IPS-11a (cell line): ENCODE measurements around the gene ALDOA.
"Not testable (repeated sequence)": the region's sequence is repeated elsewhere in the genome, so short reads cannot be mapped to it uniquely, and the experiment has no call there.

ENCODE experiments used
- H3K4me3 ChIP-seq: one replicate; pipeline ENCODE4 v1.5.1; 2013; ENCODE audit warnings: low read depth, low read length, control low read depth

Gene ALDOA

GRCh38 chr16:30040690-30041089, 24.9 kb upstream of the ALDOA start:
- H3K4me3 ChIP-seq: not testable (repeated sequence)

DNA sequence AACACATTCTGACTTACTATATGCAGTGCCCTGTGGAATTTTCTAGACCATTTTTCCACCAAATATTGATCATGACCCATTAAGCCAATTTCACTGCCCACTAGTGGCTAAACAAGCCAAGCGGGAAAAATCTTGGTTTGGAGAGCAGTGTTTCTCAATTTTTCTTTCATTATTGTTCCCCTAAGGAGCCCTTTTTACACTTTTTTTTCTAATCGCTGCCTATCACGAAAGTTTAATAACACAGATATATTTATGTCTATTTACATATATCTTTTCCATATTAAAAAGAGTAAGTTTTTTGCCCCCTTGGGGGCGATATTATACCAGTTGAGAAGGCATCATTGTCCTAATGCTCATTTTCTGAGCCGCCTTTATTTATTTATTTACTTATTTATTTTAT, 23.7 kb upstream of the ALDOA start:
- H3K4me3 ChIP-seq: no peak overlapping the region

DNA sequence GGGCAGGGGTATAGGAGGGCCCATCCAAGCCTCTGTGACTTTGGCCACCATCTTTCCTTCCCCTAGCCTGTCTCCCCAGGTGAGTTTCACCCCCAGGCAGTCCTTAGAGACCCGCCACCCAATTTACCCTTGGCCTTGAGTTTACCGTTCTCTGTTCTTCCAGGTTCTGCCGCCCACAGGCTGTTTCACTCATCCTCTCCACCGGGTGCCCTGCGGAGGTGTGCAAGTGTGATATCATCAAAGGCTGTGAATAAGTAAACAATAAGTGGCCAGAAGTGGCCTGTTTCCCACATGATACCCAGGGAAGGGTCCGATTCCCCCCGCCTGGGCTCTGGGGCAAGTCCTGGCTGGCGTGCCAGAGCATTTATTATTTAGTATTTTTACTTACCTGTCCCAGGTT, 19.4 kb upstream of the ALDOA start:
- H3K4me3 ChIP-seq: no peak overlapping the region

- H3K4me3 ChIP-seq: no peak overlapping the region
Observed at GRCh38 chr16:30046588-30046987, 19.0 kb upstream of the ALDOA start.

DNA sequence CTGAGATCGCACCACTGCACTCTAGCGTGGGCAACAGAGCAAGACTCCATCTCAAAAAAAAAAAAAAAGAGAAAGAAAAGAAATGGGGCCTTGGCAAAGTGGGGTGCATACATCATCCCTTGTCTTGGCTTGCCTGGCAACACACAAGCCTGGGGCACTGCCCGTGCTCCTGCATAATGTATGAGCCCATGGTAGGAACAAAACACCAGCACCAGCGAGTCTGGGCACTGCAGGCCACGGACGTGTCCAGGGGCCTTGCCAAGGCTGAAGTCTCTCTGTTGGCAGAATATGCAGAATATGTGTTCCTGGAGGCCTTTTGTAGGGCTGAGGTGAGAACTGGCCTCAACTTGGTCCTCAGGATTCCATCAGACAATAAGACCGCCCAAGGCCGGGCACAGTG, 15.7 kb upstream of the ALDOA start:
- no peak overlapping the region for H3K4me3 ChIP-seq

DNA sequence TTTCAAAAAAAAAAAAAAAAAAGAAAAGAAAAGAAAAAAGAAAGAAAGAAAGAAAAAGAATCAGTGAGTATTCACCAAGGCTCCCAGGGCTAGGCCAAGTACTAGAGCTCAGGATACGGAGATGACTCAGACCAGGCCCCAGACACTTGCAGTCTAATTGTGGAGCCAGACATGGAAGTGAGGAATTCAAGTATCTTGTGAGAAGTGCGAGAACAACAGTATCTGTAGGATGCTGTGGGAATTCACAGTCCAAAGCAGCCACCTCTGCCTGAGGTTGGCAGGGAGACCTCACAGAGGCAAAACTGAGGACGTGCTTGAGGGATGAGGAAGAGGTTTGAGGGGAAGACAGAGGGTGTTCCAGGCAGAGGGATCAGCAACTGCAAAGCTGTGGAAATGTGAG, 14.0 kb upstream of the ALDOA start:
- no peak overlapping the region for H3K4me3 ChIP-seq

GRCh38 chr16:30052671-30053372, 12.7 kb upstream of the ALDOA start:
- H3K4me3 ChIP-seq: peak overlapping the region; percentile 77

- H3K4me3 ChIP-seq: peak overlapping the region; percentile 77
Observed at GRCh38 chr16:30053376-30054015, 12.1 kb upstream of the ALDOA start.

DNA sequence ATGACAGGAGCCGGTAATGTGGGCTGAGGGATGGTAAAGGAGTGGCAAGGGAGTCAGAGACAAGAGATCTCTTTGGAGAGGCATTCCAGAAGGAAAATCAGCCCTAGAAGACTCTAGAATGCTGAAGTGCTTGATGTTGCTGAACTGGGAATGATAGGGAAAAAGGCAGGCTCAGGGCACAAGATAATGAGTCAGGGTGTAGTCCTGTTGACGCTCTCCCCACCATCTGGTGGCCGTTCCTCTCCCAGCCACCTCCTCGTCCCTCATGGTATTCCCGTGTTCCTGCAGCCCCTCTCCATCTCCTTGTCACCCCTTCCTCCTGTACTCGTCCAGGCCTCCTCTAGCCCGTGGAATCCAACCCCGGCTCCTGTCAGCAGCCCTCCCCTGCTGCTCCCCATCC, 11.1 kb upstream of the ALDOA start:
- H3K4me3 ChIP-seq: no peak overlapping the region

DNA sequence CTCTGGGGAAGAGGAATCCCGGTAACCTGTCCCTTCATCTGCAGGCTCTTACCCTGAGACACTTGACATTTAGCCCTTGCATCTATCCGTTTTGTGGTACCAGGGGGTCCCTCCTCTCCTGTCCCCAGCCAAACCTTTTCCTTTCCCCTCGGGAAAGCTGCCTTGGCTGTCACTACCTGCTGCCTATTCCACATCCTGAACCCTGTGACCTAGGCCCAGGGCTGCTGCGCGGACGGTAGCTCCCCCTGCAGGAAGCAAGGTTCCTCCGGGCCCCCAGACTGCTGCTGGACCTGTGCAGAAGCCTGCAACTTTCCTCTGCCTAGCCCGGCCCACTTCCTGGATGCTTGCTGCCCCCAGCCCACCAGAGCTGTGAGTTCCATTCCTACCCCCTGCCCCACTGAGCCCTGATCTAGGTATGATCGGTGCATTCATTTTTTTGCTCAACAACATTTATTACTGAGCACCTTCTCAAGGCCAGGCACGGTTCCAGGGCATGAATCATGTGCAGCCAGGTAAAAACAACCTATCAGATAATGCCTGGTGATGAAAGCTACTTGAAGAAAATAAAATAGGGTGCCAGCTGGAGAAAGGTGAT, 10.5 kb upstream of the ALDOA start:
- H3K4me3 ChIP-seq: no peak overlapping the region

GRCh38 chr16:30060346-30060745, 5.2 kb upstream of the ALDOA start:
- no peak overlapping the region for H3K4me3 ChIP-seq

GRCh38 chr16:30060836-30061554, 4.6 kb upstream of the ALDOA start:
- H3K4me3 ChIP-seq: no peak overlapping the region

DNA sequence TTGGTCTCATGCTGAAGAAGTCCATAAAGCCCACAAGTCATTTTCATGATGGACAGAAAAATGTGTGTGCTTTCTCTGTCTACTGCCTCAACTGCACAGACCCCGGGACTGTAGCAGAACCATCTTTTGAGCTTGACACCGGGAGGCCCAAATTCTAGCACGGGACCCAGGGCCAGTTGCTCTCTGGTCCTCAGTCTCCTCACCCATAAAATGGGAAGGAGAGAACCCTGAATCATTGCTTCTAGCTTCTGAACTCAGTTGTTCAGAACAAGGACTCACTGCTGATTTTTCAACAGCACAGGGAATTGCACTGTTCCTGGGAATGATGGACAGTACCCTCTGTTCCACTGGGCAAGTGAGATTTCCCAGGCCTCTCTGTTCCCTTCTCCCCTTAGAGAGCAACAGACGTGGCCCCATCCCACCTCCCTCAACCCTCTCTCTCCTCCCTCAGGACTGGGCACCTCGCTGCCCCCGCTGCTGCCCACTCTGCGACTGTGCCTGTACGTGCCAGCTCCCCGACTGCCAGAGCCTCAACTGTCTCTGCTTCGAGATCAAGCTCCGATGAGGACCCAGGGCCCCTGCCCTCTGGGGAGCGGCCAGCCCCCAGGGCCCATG, 2.2 kb upstream of the ALDOA start:
- H3K4me3 ChIP-seq: no peak overlapping the region

- peak overlapping the region; percentile 77 for H3K4me3 ChIP-seq
Observed at GRCh38 chr16:30063893-30064728, 1.4 kb upstream of the ALDOA start.

DNA sequence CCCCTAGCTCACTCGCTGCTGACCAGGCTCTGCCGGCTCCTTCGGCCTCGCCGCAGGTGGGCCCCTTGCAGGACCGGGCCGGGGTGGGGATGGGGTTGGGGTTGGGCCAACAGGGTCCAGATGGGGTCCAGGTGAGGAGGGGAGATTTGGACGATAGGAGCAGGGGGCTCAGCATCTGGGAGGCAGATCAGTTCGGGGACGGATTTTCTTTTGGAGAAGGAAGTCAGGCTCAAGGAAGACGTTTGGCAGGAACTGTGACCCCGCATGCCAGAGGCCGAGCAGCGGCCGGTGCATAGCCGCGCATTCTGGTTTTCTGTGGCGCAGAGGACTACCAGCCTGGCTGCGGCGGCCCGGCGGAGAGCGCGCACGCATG, 845 bp upstream of the ALDOA start:
- peak overlapping the region; percentile 77 for H3K4me3 ChIP-seq

- peak overlapping the region; percentile 97 for H3K4me3 ChIP-seq
Observed at GRCh38 chr16:30065943-30066760, 592 bp downstream of the ALDOA start.

DNA sequence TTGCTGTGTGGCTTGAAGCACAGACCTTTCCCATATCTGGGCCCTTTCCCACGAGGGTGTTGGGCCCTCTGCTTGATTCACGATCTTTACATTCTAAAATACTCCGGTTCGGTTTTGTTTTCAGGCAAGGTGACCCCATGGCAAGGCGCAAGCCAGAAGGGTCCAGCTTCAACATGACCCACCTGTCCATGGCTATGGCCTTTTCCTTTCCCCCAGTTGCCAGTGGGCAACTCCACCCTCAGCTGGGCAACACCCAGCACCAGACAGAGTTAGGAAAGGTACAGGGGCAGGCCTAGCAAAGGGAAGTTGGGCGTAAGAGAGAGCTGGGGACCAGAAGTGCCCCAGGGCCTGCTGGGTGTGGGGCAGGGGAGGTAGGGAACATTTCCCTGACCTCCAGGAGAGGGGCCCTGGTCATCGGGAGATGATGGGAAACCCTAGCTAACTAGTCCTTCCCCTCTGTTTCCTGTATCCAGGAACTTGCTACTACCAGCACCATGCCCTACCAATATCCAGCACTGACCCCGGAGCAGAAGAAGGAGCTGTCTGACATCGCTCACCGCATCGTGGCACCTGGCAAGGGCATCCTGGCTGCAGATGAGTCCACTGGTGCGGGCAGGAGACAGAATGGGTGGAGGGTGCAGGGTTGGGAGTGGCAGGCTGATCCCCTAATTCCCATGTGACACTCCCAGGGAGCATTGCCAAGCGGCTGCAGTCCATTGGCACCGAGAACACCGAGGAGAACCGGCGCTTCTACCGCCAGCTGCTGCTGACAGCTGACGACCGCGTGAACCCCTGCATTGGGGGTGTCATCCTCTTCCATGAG, 1.4 kb downstream of the ALDOA start:
- H3K4me3 ChIP-seq: peak overlapping the region; percentile 97

- H3K4me3 ChIP-seq: no peak overlapping the region
Observed at GRCh38 chr16:30067584-30067916, 2.0 kb downstream of the ALDOA start.

DNA sequence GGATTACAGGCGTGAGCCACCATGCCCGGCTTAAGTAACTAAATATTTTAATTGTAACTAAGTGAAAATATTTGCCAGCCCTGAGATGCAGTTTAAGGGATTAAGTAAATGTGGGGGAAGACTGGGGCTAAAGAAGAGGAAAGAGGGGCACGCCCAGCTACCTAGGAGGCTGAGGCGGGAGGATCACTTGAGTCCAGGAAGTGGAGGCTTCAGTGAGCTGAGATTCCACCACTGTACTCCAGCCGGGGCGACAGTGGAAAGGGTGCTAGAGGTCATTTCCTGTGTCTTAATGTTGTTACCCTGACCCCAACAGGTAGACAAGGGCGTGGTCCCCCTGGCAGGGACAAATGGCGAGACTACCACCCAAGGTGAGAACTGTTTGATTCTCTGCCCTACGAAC, 2.8 kb downstream of the ALDOA start:
- no peak overlapping the region for H3K4me3 ChIP-seq
